ENCODE results near the gene C5orf63.

Gene C5orf63

GRCh38 chr5:127011961-127012644 is 61.2 kb downstream of the C5orf63 start:
- Histone ChIP-seq H3K4me3 (ENCODE audit: low read length) (no peak overlapping the region), H3K9ac (ENCODE audit: low read length) (no peak overlapping the region), H3K27ac (ENCODE audit: low read length) (no peak overlapping the region), H4K20me1 (ENCODE audit: insufficient read depth, low read length) (no peaks in the 10 kb centered on the region), H2AFZ (ENCODE audit: low read length) (no peak overlapping the region), H3K9me2 (replicated peaks; ENCODE audit: insufficient read depth, low read length) (no peaks in the 10 kb centered on the region), H3K27me3 (replicated peaks; ENCODE audit: insufficient read depth, low read length) (no peaks in the 10 kb centered on the region), H3F3A (ENCODE audit: insufficient read depth, low read length) (no peaks in the 10 kb centered on the region), H3K9me3 (replicated peaks; ENCODE audit: insufficient read depth, low read length) (no peaks in the 10 kb centered on the region), H3K79me2 (ENCODE audit: low read length) (peaks cover 38% of the 10 kb centered on the region), H3K36me3 (replicated peaks; ENCODE audit: insufficient read depth, low read length) (no peaks in the 10 kb centered on the region), H3K4me2 (ENCODE audit: low read depth, low read length) (no peak overlapping the region), H3K4me1 (ENCODE audit: low read length) (peaks cover 10% of the 10 kb centered on the region)
- TF ChIP-seq EZH2phosphoT487 (IDR thresholded peaks at IDR 0.05; ENCODE audit: low read length): no peak
- peak; percentile 15 for DNase-seq

- no peak overlapping the region for H3K9ac ChIP-seq (ENCODE audit: low read length)
- H3K27me3 ChIP-seq (replicated peaks; ENCODE audit: insufficient read depth, low read length): no peaks in the 10 kb centered on the region
- DNase-seq: no peak
- H3K27ac ChIP-seq (ENCODE audit: low read length): no peak overlapping the region
- H3F3A ChIP-seq (ENCODE audit: insufficient read depth, low read length): no peaks in the 10 kb centered on the region
- no peak for TF ChIP-seq EZH2phosphoT487 (IDR thresholded peaks at IDR 0.05; ENCODE audit: low read length)
- TF ChIP-seq CTCF (IDR thresholded peaks at IDR 0.05; ENCODE audit: low read length): no peak
- no peak for TF ChIP-seq EZH2 (optimal IDR thresholded peaks at IDR 0.05; ENCODE audit: low read depth, low read length)
- H3K36me3 ChIP-seq (replicated peaks; ENCODE audit: insufficient read depth, low read length): no peaks in the 10 kb centered on the region
- no peak overlapping the region for H3K4me3 ChIP-seq (ENCODE audit: low read length)
- no peak overlapping the region for H2AFZ ChIP-seq (ENCODE audit: low read length)
- H3K4me2 ChIP-seq (ENCODE audit: low read depth, low read length): no peak overlapping the region
- H3K9me3 ChIP-seq (replicated peaks; ENCODE audit: insufficient read depth, low read length): no peaks in the 10 kb centered on the region
- no peaks in the 10 kb centered on the region for H4K20me1 ChIP-seq (ENCODE audit: insufficient read depth, low read length)
- peaks cover 38% of the 10 kb centered on the region for H3K79me2 ChIP-seq (ENCODE audit: low read length)
- H3K4me1 ChIP-seq (ENCODE audit: low read length): peaks cover 10% of the 10 kb centered on the region
- H3K9me2 ChIP-seq (replicated peaks; ENCODE audit: insufficient read depth, low read length): no peaks in the 10 kb centered on the region
Observed at GRCh38 chr5:127011153-127011552, 62.1 kb downstream of the C5orf63 start.

- Histone ChIP-seq H3K4me2 (ENCODE audit: low read depth, low read length) (no peak overlapping the region), H3K9ac (ENCODE audit: low read length) (no peak overlapping the region), H3K9me2 (replicated peaks; ENCODE audit: insufficient read depth, low read length) (no peaks in the 10 kb centered on the region), H3K4me1 (ENCODE audit: low read length) (peaks cover 10% of the 10 kb centered on the region), H3K27ac (ENCODE audit: low read length) (no peak overlapping the region), H3K79me2 (ENCODE audit: low read length) (peaks cover 33% of the 10 kb centered on the region), H2AFZ (ENCODE audit: low read length) (no peak overlapping the region), H3F3A (ENCODE audit: insufficient read depth, low read length) (no peaks in the 10 kb centered on the region), H3K36me3 (replicated peaks; ENCODE audit: insufficient read depth, low read length) (no peaks in the 10 kb centered on the region), H3K27me3 (replicated peaks; ENCODE audit: insufficient read depth, low read length) (no peaks in the 10 kb centered on the region), H3K9me3 (replicated peaks; ENCODE audit: insufficient read depth, low read length) (no peaks in the 10 kb centered on the region), H4K20me1 (ENCODE audit: insufficient read depth, low read length) (no peaks in the 10 kb centered on the region), H3K4me3 (ENCODE audit: low read length) (no peak overlapping the region)
- no peak for TF ChIP-seq EZH2phosphoT487 (IDR thresholded peaks at IDR 0.05; ENCODE audit: low read length)
- TF ChIP-seq CTCF (IDR thresholded peaks at IDR 0.05; ENCODE audit: low read length): no peak
- TF ChIP-seq EZH2 (optimal IDR thresholded peaks at IDR 0.05; ENCODE audit: low read depth, low read length): no peak
- no peak for DNase-seq
Observed at GRCh38 chr5:127010362-127010761, 62.9 kb downstream of the C5orf63 start.

- Histone ChIP-seq H3K27me3 (replicated peaks; ENCODE audit: insufficient read depth, low read length) (no peaks in the 10 kb centered on the region), H3K79me2 (ENCODE audit: low read length) (peaks cover 28% of the 10 kb centered on the region), H4K20me1 (ENCODE audit: insufficient read depth, low read length) (no peaks in the 10 kb centered on the region), H3K9ac (ENCODE audit: low read length) (no peak overlapping the region), H3K27ac (ENCODE audit: low read length) (no peak overlapping the region), H2AFZ (ENCODE audit: low read length) (no peak overlapping the region), H3F3A (ENCODE audit: insufficient read depth, low read length) (no peaks in the 10 kb centered on the region), H3K4me1 (ENCODE audit: low read length) (peaks cover 10% of the 10 kb centered on the region), H3K4me3 (ENCODE audit: low read length) (no peak overlapping the region), H3K36me3 (replicated peaks; ENCODE audit: insufficient read depth, low read length) (no peaks in the 10 kb centered on the region), H3K4me2 (ENCODE audit: low read depth, low read length) (no peak overlapping the region), H3K9me2 (replicated peaks; ENCODE audit: insufficient read depth, low read length) (no peaks in the 10 kb centered on the region), H3K9me3 (replicated peaks; ENCODE audit: insufficient read depth, low read length) (no peaks in the 10 kb centered on the region)
- DNase-seq: no peak
- TF ChIP-seq EZH2 (optimal IDR thresholded peaks at IDR 0.05; ENCODE audit: low read depth, low read length) (no peak), CTCF (IDR thresholded peaks at IDR 0.05; ENCODE audit: low read length) (no peak), EZH2phosphoT487 (IDR thresholded peaks at IDR 0.05; ENCODE audit: low read length) (no peak)
Observed at GRCh38 chr5:127009784-127010183, 63.5 kb downstream of the C5orf63 start.
